ENCODE results near the gene HEXA.

Gene HEXA

DNA sequence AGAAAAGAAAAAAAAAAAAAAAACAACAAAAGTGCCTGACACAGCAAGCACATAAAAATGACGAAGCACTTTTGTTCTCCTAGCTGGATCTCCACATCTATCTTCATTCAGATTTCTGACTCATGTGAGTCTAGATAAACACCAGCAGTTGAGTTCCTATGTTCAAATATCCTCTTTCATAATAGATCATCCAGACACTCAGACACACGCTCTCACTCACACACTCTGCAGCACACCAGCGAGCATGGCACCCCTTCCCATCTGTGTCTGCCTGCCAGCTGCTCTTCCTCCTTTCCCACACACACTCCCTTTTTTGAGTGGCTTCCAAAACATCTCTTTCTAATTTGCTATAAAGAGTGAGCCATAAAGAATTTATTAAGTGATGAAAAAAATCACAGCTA lies 36.0 kb downstream of the HEXA start:
- H3K23ac ChIP-seq (ENCODE audit: low read depth, low read length, poor library complexity): no peak overlapping the region
- no peak overlapping the region for H2AFZ ChIP-seq (ENCODE audit: low read length)
- no peak overlapping the region for H3K4me2 ChIP-seq (ENCODE audit: insufficient read depth, low read length, poor library complexity, severe bottlenecking)
- H3K27me3 ChIP-seq (ENCODE audit: control insufficient read depth in 3 of 3, insufficient read depth in 3 of 3, low read depth in 1 of 3, low read length in 3 of 3): no peaks in the 10 kb centered on the region
- H3K79me1 ChIP-seq (ENCODE audit: low read depth, low read length): no peaks in the 10 kb centered on the region
- H2BK12ac ChIP-seq (ENCODE audit: low read length): no peak overlapping the region
- no peak overlapping the region for H3K27ac ChIP-seq (replicated peaks; ENCODE audit: low read length)
- peaks cover 0 to 1% of the 10 kb centered on the region in 2 donors for H3K4me1 ChIP-seq (ENCODE audit: control insufficient read depth in 2 of 2, insufficient read depth in 1 of 2, low read depth in 1 of 2, low read length in 2 of 2)
- no peak overlapping the region for H2BK120ac ChIP-seq (ENCODE audit: low read depth, low read length)
- H3K14ac ChIP-seq (ENCODE audit: low read length): no peak overlapping the region
- H3K4me3 ChIP-seq (ENCODE audit: low read length in 2 of 2): no peak overlapping the region
- no peaks in the 10 kb centered on the region for H3K9me3 ChIP-seq (replicated peaks in 1 of 2; ENCODE audit: control insufficient read depth in 2 of 2, insufficient read depth in 1 of 2, low read depth in 1 of 2, low read length in 2 of 2)
- no peak overlapping the region for H3K4ac ChIP-seq (ENCODE audit: low read length)
- WGBS, 2 donors (ENCODE audit: extremely low coverage in 2 of 2, insufficient read length in 2 of 2, insufficient replicate concordance in 1 of 2): no CpG with 5 or more reads among the region's 3 CpGs
- H3K36me3 ChIP-seq (replicated peaks in 1 of 2; ENCODE audit: control insufficient read depth in 2 of 2, insufficient read depth in 2 of 2, low read length in 2 of 2): peaks cover 2 to 20% of the 10 kb centered on the region in 2 donors
- H2BK15ac ChIP-seq (ENCODE audit: low read length): no peak overlapping the region
- no peak overlapping the region for H2AK5ac ChIP-seq (ENCODE audit: low read depth, low read length)
- DNase-seq (ENCODE audit: low spot score): no peak
- no peak overlapping the region for H4K91ac ChIP-seq (ENCODE audit: low read depth, low read length, poor library complexity)
- no peak overlapping the region for H3K18ac ChIP-seq (ENCODE audit: low read length)
- no peak overlapping the region for H4K8ac ChIP-seq (ENCODE audit: low read depth, low read length)
- H2BK5ac ChIP-seq (ENCODE audit: low read length): no peak overlapping the region
- no peak overlapping the region for H3K9ac ChIP-seq (ENCODE audit: low read depth, low read length, poor library complexity)

GRCh38 chr15:72338617-72339321 lies 37.0 kb downstream of the HEXA start:
- Histone ChIP-seq H2BK12ac (ENCODE audit: low read length) (no peak overlapping the region), H3K18ac (ENCODE audit: low read length) (no peak overlapping the region), H3K9ac (ENCODE audit: low read depth, low read length, poor library complexity) (no peak overlapping the region), H3K27me3 (ENCODE audit: control insufficient read depth in 3 of 3, insufficient read depth in 3 of 3, low read depth in 1 of 3, low read length in 3 of 3) (no peaks in the 10 kb centered on the region), H3K9me3 (replicated peaks in 1 of 2; ENCODE audit: control insufficient read depth in 2 of 2, insufficient read depth in 1 of 2, low read depth in 1 of 2, low read length in 2 of 2) (no peaks in the 10 kb centered on the region), H2BK120ac (ENCODE audit: low read depth, low read length) (no peak overlapping the region), H2BK15ac (ENCODE audit: low read length) (no peak overlapping the region), H3K79me1 (ENCODE audit: low read depth, low read length) (no peaks in the 10 kb centered on the region), H4K91ac (ENCODE audit: low read depth, low read length, poor library complexity) (no peak overlapping the region), H3K4me1 (ENCODE audit: control insufficient read depth in 2 of 2, insufficient read depth in 1 of 2, low read depth in 1 of 2, low read length in 2 of 2) (peaks cover 0 to 1% of the 10 kb centered on the region in 2 donors), H2AK5ac (ENCODE audit: low read depth, low read length) (no peak overlapping the region), H4K8ac (ENCODE audit: low read depth, low read length) (no peak overlapping the region), H3K36me3 (replicated peaks in 1 of 2; ENCODE audit: control insufficient read depth in 2 of 2, insufficient read depth in 2 of 2, low read length in 2 of 2) (peaks cover 2 to 10% of the 10 kb centered on the region in 2 donors), H3K27ac (replicated peaks; ENCODE audit: low read length) (no peak overlapping the region), H3K4ac (ENCODE audit: low read length) (no peak overlapping the region), H3K4me2 (ENCODE audit: insufficient read depth, low read length, poor library complexity, severe bottlenecking) (no peak overlapping the region), H3K23ac (ENCODE audit: low read depth, low read length, poor library complexity) (no peak overlapping the region), H2AFZ (ENCODE audit: low read length) (no peak overlapping the region), H3K14ac (ENCODE audit: low read length) (no peak overlapping the region), H3K4me3 (ENCODE audit: low read length in 2 of 2) (no peak overlapping the region), H2BK5ac (ENCODE audit: low read length) (no peak overlapping the region)
- no CpG with 5 or more reads among the region's 9 CpGs for WGBS, 2 donors (ENCODE audit: extremely low coverage in 2 of 2, insufficient read length in 2 of 2, insufficient replicate concordance in 1 of 2)
- DNase-seq (ENCODE audit: low spot score): no peak

- Histone ChIP-seq H3K36me3 (replicated peaks in 1 of 2; ENCODE audit: control insufficient read depth in 2 of 2, insufficient read depth in 2 of 2, low read length in 2 of 2) (peaks cover 2 to 4% of the 10 kb centered on the region in 2 donors), H2BK12ac (ENCODE audit: low read length) (no peak overlapping the region), H3K27ac (replicated peaks; ENCODE audit: low read length) (no peak overlapping the region)
Measured at GRCh38 chr15:72338148-72338547, 37.7 kb downstream of the HEXA start.

DNA sequence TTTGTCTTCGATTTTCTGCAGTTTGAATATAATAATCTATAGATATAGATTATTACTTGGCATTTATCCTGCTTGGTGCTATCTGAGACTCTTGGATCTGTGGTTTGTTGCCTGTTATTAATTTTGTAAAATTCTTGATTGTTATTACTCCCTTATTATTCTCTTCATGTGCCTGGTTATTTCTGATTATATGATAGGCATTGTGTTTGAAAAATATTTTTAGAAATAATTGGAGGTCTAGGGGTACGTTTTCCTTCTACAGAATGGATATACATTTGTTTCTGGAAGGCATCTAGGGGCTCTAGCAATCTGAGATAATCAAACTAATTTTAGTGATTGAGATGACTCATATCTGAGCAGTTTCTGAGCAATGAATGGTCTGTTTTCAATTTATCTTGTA lies 41.0 kb downstream of the HEXA start:
- Histone ChIP-seq H2BK5ac (ENCODE audit: low read length) (no peak overlapping the region), H3K4me2 (ENCODE audit: insufficient read depth, low read length, poor library complexity, severe bottlenecking) (no peak overlapping the region), H3K4me1 (ENCODE audit: control insufficient read depth in 2 of 2, insufficient read depth in 1 of 2, low read depth in 1 of 2, low read length in 2 of 2) (no peaks in the 10 kb centered on the region), H3K4me3 (ENCODE audit: low read length in 2 of 2) (no peak overlapping the region), H2BK120ac (ENCODE audit: low read depth, low read length) (no peak overlapping the region), H3K36me3 (replicated peaks in 1 of 2; ENCODE audit: control insufficient read depth in 2 of 2, insufficient read depth in 2 of 2, low read length in 2 of 2) (peaks cover 0 to 1% of the 10 kb centered on the region in 2 donors), H3K9me3 (replicated peaks in 1 of 2; ENCODE audit: control insufficient read depth in 2 of 2, insufficient read depth in 1 of 2, low read depth in 1 of 2, low read length in 2 of 2) (no peaks in the 10 kb centered on the region), H3K79me1 (ENCODE audit: low read depth, low read length) (no peaks in the 10 kb centered on the region), H4K8ac (ENCODE audit: low read depth, low read length) (no peak overlapping the region), H2BK12ac (ENCODE audit: low read length) (no peak overlapping the region), H4K91ac (ENCODE audit: low read depth, low read length, poor library complexity) (no peak overlapping the region), H3K9ac (ENCODE audit: low read depth, low read length, poor library complexity) (no peak overlapping the region), H3K4ac (ENCODE audit: low read length) (no peak overlapping the region), H3K14ac (ENCODE audit: low read length) (no peak overlapping the region), H3K27ac (replicated peaks; ENCODE audit: low read length) (no peak overlapping the region), H3K18ac (ENCODE audit: low read length) (no peak overlapping the region), H3K27me3 (ENCODE audit: control insufficient read depth in 3 of 3, insufficient read depth in 3 of 3, low read depth in 1 of 3, low read length in 3 of 3) (no peaks in the 10 kb centered on the region), H2BK15ac (ENCODE audit: low read length) (no peak overlapping the region), H2AFZ (ENCODE audit: low read length) (no peak overlapping the region), H2AK5ac (ENCODE audit: low read depth, low read length) (no peak overlapping the region), H3K23ac (ENCODE audit: low read depth, low read length, poor library complexity) (no peak overlapping the region)
- DNase-seq (ENCODE audit: low spot score): no peak
- WGBS, 2 donors (ENCODE audit: extremely low coverage in 2 of 2, insufficient read length in 2 of 2, insufficient replicate concordance in 1 of 2): no CpG with 5 or more reads among the region's 2 CpGs

More at GRCh38 chr15:72338148-72338547, 37.7 kb downstream of the HEXA start:
- Histone ChIP-seq H4K8ac (ENCODE audit: low read depth, low read length) (no peak overlapping the region), H2BK15ac (ENCODE audit: low read length) (no peak overlapping the region), H3K23ac (ENCODE audit: low read depth, low read length, poor library complexity) (no peak overlapping the region), H3K27me3 (ENCODE audit: control insufficient read depth in 3 of 3, insufficient read depth in 3 of 3, low read depth in 1 of 3, low read length in 3 of 3) (no peaks in the 10 kb centered on the region), H3K9me3 (replicated peaks in 1 of 2; ENCODE audit: control insufficient read depth in 2 of 2, insufficient read depth in 1 of 2, low read depth in 1 of 2, low read length in 2 of 2) (no peaks in the 10 kb centered on the region), H3K4me3 (ENCODE audit: low read length in 2 of 2) (no peak overlapping the region), H2BK5ac (ENCODE audit: low read length) (no peak overlapping the region), H2BK120ac (ENCODE audit: low read depth, low read length) (no peak overlapping the region), H4K91ac (ENCODE audit: low read depth, low read length, poor library complexity) (no peak overlapping the region), H3K79me1 (ENCODE audit: low read depth, low read length) (no peaks in the 10 kb centered on the region), H3K4me1 (ENCODE audit: control insufficient read depth in 2 of 2, insufficient read depth in 1 of 2, low read depth in 1 of 2, low read length in 2 of 2) (peaks cover 0 to 1% of the 10 kb centered on the region in 2 donors), H3K4ac (ENCODE audit: low read length) (no peak overlapping the region), H2AK5ac (ENCODE audit: low read depth, low read length) (no peak overlapping the region), H2AFZ (ENCODE audit: low read length) (no peak overlapping the region), H3K9ac (ENCODE audit: low read depth, low read length, poor library complexity) (no peak overlapping the region), H3K18ac (ENCODE audit: low read length) (no peak overlapping the region), H3K4me2 (ENCODE audit: insufficient read depth, low read length, poor library complexity, severe bottlenecking) (no peak overlapping the region), H3K14ac (ENCODE audit: low read length) (no peak overlapping the region)
- DNase-seq (ENCODE audit: low spot score): no peak
- no CpG with 5 or more reads among the region's 2 CpGs for WGBS, 2 donors (ENCODE audit: extremely low coverage in 2 of 2, insufficient read length in 2 of 2, insufficient replicate concordance in 1 of 2)
